OCI-M1 (cell line): ENCODE results near the gene CBLN1.

Source experiments
- DNase-seq: peaks from one replicate; lab custom pipeline; 2025; lab: John Stamatoyannopoulos, UW

Gene CBLN1

GRCh38 chr16:49281480-49281842 lies at the start of gene CBLN1:
CBLN1 (minus strand) TSS chr16:49281838; CDS start chr16:49281465, 373 bp downstream.
- DNase-seq: no peak

- DNase-seq: no peak
Observed at GRCh38 chr16:49330562-49331201, 49.0 kb upstream of the CBLN1 start.

GRCh38 chr16:49328325-49328724 lies 46.7 kb upstream of the CBLN1 start:
- DNase-seq: no peak

GRCh38 chr16:49327466-49327865 lies 45.8 kb upstream of the CBLN1 start:
- DNase-seq: no peak

GRCh38 chr16:49324703-49325102 lies 43.1 kb upstream of the CBLN1 start:
- DNase-seq: no peak

GRCh38 chr16:49315602-49316001 lies 34.0 kb upstream of the CBLN1 start:
- DNase-seq: no peak

GRCh38 chr16:49312389-49312985 lies 30.8 kb upstream of the CBLN1 start:
- DNase-seq: no peak

GRCh38 chr16:49311823-49312222 lies 30.2 kb upstream of the CBLN1 start:
- no peak for DNase-seq

- DNase-seq: no peak
Observed at GRCh38 chr16:49307176-49307575, 25.5 kb upstream of the CBLN1 start.

GRCh38 chr16:49305406-49305805 lies 23.8 kb upstream of the CBLN1 start:
- DNase-seq: no peak

- no peak for DNase-seq
Observed at GRCh38 chr16:49292413-49292812, 10.8 kb upstream of the CBLN1 start.

- no peak for DNase-seq
Observed at GRCh38 chr16:49287572-49287971, 5.9 kb upstream of the CBLN1 start.

- DNase-seq: no peak
Observed at GRCh38 chr16:49284962-49285361, 3.3 kb upstream of the CBLN1 start.

- DNase-seq: no peak
Observed at GRCh38 chr16:49283376-49284049, 1.9 kb upstream of the CBLN1 start.

GRCh38 chr16:49282690-49283375 lies 1.2 kb upstream of the CBLN1 start:
- no peak for DNase-seq

GRCh38 chr16:49281843-49282642 lies 405 bp upstream of the CBLN1 start:
- DNase-seq: no peak

GRCh38 chr16:49280841-49281371 lies 732 bp downstream of the CBLN1 start:
- DNase-seq: no peak

GRCh38 chr16:49280105-49280741 lies 1.4 kb downstream of the CBLN1 start:
- DNase-seq: no peak

- DNase-seq: no peak
Observed at GRCh38 chr16:49278944-49279725, 2.5 kb downstream of the CBLN1 start.

GRCh38 chr16:49278567-49278827 lies 3.1 kb downstream of the CBLN1 start:
- no peak for DNase-seq
